ENCODE data around the gene NACA2.

The NACA2 gene

GRCh38 chr17:61551255-61551742 is 39.7 kb downstream of the NACA2 start:
- no peaks in the 10 kb centered on the region for H3F3A ChIP-seq (ENCODE audit: insufficient read depth, low read length)
- H3K36me3 ChIP-seq (ENCODE audit: insufficient read depth, low read length): no peaks in the 10 kb centered on the region
- H3K9ac ChIP-seq (ENCODE audit: low read length): no peak overlapping the region
- no peaks in the 10 kb centered on the region for H3K79me2 ChIP-seq (ENCODE audit: insufficient read depth, low read length)
- H3K4me1 ChIP-seq (ENCODE audit: insufficient read depth, low read length, severe bottlenecking): no peaks in the 10 kb centered on the region
- TF ChIP-seq CTCF (IDR thresholded peaks at IDR 0.05; ENCODE audit: low read length): peak; percentile 67
- no peak for TF ChIP-seq EZH2 (IDR thresholded peaks at IDR 0.05; ENCODE audit: borderline replicate concordance, low read length)
- H4K20me1 ChIP-seq (ENCODE audit: insufficient read depth, low read length): no peaks in the 10 kb centered on the region
- H3K27ac ChIP-seq (ENCODE audit: low read depth, low read length, poor library complexity, severe bottlenecking): no peak overlapping the region
- H3K4me2 ChIP-seq (ENCODE audit: low read length): no peak overlapping the region
- no peaks in the 10 kb centered on the region for H3K9me3 ChIP-seq (ENCODE audit: low read length)
- no peaks in the 10 kb centered on the region for H3K27me3 ChIP-seq (ENCODE audit: insufficient read depth, low read length)
- H3K9me2 ChIP-seq (ENCODE audit: low read depth, low read length): no peaks in the 10 kb centered on the region
- H3K4me3 ChIP-seq (ENCODE audit: low read depth, low read length, poor library complexity, severe bottlenecking): no peak overlapping the region
- H2AFZ ChIP-seq (ENCODE audit: low read length): no peak overlapping the region

GRCh38 chr17:61547113-61547512 is 43.9 kb downstream of the NACA2 start:
- Histone ChIP-seq H3K4me2 (ENCODE audit: low read length) (no peak overlapping the region), H3K36me3 (ENCODE audit: insufficient read depth, low read length) (no peaks in the 10 kb centered on the region), H3K9me3 (ENCODE audit: low read length) (no peaks in the 10 kb centered on the region), H3K4me1 (ENCODE audit: insufficient read depth, low read length, severe bottlenecking) (no peaks in the 10 kb centered on the region), H2AFZ (ENCODE audit: low read length) (no peak overlapping the region), H4K20me1 (ENCODE audit: insufficient read depth, low read length) (no peaks in the 10 kb centered on the region), H3K79me2 (ENCODE audit: insufficient read depth, low read length) (no peaks in the 10 kb centered on the region), H3F3A (ENCODE audit: insufficient read depth, low read length) (no peaks in the 10 kb centered on the region), H3K27me3 (ENCODE audit: insufficient read depth, low read length) (no peaks in the 10 kb centered on the region), H3K4me3 (ENCODE audit: low read depth, low read length, poor library complexity, severe bottlenecking) (no peak overlapping the region), H3K9me2 (ENCODE audit: low read depth, low read length) (no peaks in the 10 kb centered on the region), H3K9ac (ENCODE audit: low read length) (no peak overlapping the region), H3K27ac (ENCODE audit: low read depth, low read length, poor library complexity, severe bottlenecking) (no peak overlapping the region)
- TF ChIP-seq EZH2 (IDR thresholded peaks at IDR 0.05; ENCODE audit: borderline replicate concordance, low read length) (no peak), CTCF (IDR thresholded peaks at IDR 0.05; ENCODE audit: low read length) (no peak)

- H3K9me2 ChIP-seq (ENCODE audit: low read depth, low read length): no peaks in the 10 kb centered on the region
- no peak for TF ChIP-seq EZH2 (IDR thresholded peaks at IDR 0.05; ENCODE audit: borderline replicate concordance, low read length)
- TF ChIP-seq CTCF (IDR thresholded peaks at IDR 0.05; ENCODE audit: low read length): no peak
- H2AFZ ChIP-seq (ENCODE audit: low read length): no peak overlapping the region
- H3F3A ChIP-seq (ENCODE audit: insufficient read depth, low read length): no peaks in the 10 kb centered on the region
- H3K27ac ChIP-seq (ENCODE audit: low read depth, low read length, poor library complexity, severe bottlenecking): no peak overlapping the region
- H3K36me3 ChIP-seq (ENCODE audit: insufficient read depth, low read length): no peaks in the 10 kb centered on the region
- no peaks in the 10 kb centered on the region for H3K4me1 ChIP-seq (ENCODE audit: insufficient read depth, low read length, severe bottlenecking)
- H3K4me2 ChIP-seq (ENCODE audit: low read length): no peak overlapping the region
- no peak overlapping the region for H3K4me3 ChIP-seq (ENCODE audit: low read depth, low read length, poor library complexity, severe bottlenecking)
- no peak overlapping the region for H3K9ac ChIP-seq (ENCODE audit: low read length)
- peaks cover 2% of the 10 kb centered on the region; the same call in 1 of the 2 replicates for H3K9me3 ChIP-seq (ENCODE audit: low read length)
- H4K20me1 ChIP-seq (ENCODE audit: insufficient read depth, low read length): no peaks in the 10 kb centered on the region
- H3K27me3 ChIP-seq (ENCODE audit: insufficient read depth, low read length): no peaks in the 10 kb centered on the region
- H3K79me2 ChIP-seq (ENCODE audit: insufficient read depth, low read length): no peaks in the 10 kb centered on the region
Measured at GRCh38 chr17:61545335-61545938, 45.6 kb downstream of the NACA2 start.

All from OCI-LY1 (cell line).